SK-N-SH (cell line): ENCODE measurements around the gene DOP1B. TPM values are rescaled to one million over a fixed set of nuclear protein-coding genes. Genes with fewer than 3 reads are reported as not detected.

Experiments
- CTCF ChIA-PET: fragments of 300-600, 350-600 bp; formaldehyde crosslinking; extraction: SDS; loops from one replicate; lab custom pipeline; 2021; lab: Yijun Ruan, JAX
- POLR2A ChIA-PET: fragments of 350-600 bp; sonication (Branson Sonifier 250); formaldehyde crosslinking; extraction: SDS; loops from one replicate; lab custom pipeline; 2020; ENCODE audit warnings: antibody characterized with exemption, inconsistent platforms; lab: Yijun Ruan, JAX
- DNase-seq: peaks from one replicate; pipeline ENCODE4 v3.0.0; 2012
- H2AFZ ChIP-seq: fragments of 200-600 bp; sonication (generic); 2 replicates; pipeline ENCODE4 v1.8.1; 2016; ENCODE audit warnings: antibody characterized with exemption, mild to moderate bottlenecking, low read depth
- H3F3A ChIP-seq: fragments of 200-600 bp; sonication (generic); replicated peaks from 2 replicates; pipeline ENCODE3; 2016; ENCODE audit warnings: antibody characterized with exemption, mild to moderate bottlenecking; ENCODE audit not compliant: insufficient read depth
- H3K27ac ChIP-seq, 2 experiments: fragments of 200-500 bp in 1 of 2; fragments of 200-600 bp in 1 of 2; sonication (Bioruptor generic) in 1 of 2; sonication (generic), shearing (Covaris generic) in 1 of 2; 2 replicates each; pipeline versions ENCODE4 v1.5.1 to v1.6.1; 2014 to 2016; ENCODE audit warnings: low read depth in 2 of 2, inconsistent platforms in 1 of 2, low read length in 1 of 2, mild to moderate bottlenecking in 1 of 2, mixed read lengths in 1 of 2
- H3K27me3 ChIP-seq: fragments of 200-600 bp; sonication (generic), shearing (Covaris generic); 2 replicates; pipeline ENCODE4 v1.6.1; 2016; ENCODE audit warnings: mixed run types; ENCODE audit not compliant: insufficient read depth
- H3K36me3 ChIP-seq, 2 experiments: fragments of 200-500 bp in 1 of 2; fragments of 200-600 bp in 1 of 2; sonication (Bioruptor generic) in 1 of 2; sonication (generic) in 1 of 2; replicated peaks in 1 of 2; 2 replicates each; pipeline versions ENCODE3 to v1.5.1; 2014 to 2016; ENCODE audit warnings: low read length in 1 of 2, mild to moderate bottlenecking in 1 of 2; ENCODE audit not compliant: insufficient read depth in 2 of 2, control insufficient read depth in 1 of 2
- H3K4me1 ChIP-seq, 2 experiments: fragments of 200-500 bp in 1 of 2; fragments of 200-600 bp in 1 of 2; sonication (Bioruptor generic) in 1 of 2; sonication (generic), shearing (Covaris generic) in 1 of 2; 2 replicates each; pipeline versions ENCODE4 v1.5.1 to v1.6.1; 2014 to 2016; ENCODE audit warnings: low read depth in 1 of 2, low read length in 1 of 2, mixed run types in 1 of 2; ENCODE audit not compliant: insufficient read depth in 2 of 2, control insufficient read depth in 1 of 2
- H3K4me2 ChIP-seq: fragments of 200-600 bp; sonication (generic), shearing (Covaris generic); 2 replicates; pipeline ENCODE4 v1.6.1; 2017; ENCODE audit warnings: mixed run types
- H3K4me3 ChIP-seq, 2 experiments: fragments of 200-500 bp in 1 of 2; fragments of 200-600 bp in 1 of 2; sonication (Bioruptor generic) in 1 of 2; sonication (generic), shearing (Covaris generic) in 1 of 2; 2 replicates each; pipeline versions ENCODE4 v1.5.1 to v1.8.1; 2014 to 2016; ENCODE audit warnings: low read depth in 2 of 2, inconsistent platforms in 1 of 2, low read length in 1 of 2, mild to moderate bottlenecking in 1 of 2, mixed read lengths in 1 of 2, moderate library complexity in 1 of 2
- H3K79me2 ChIP-seq: fragments of 200-600 bp; sonication (generic); 2 replicates; pipeline ENCODE4 v1.8.1; 2017; ENCODE audit warnings: mild to moderate bottlenecking; ENCODE audit not compliant: insufficient read depth
- H3K9ac ChIP-seq: fragments of 200-600 bp; sonication (generic); 2 replicates; pipeline ENCODE4 v1.6.1; 2017; ENCODE audit warnings: mixed run types
- H3K9me2 ChIP-seq: fragments of 200-600 bp; sonication (generic); 2 replicates; pipeline ENCODE4 v1.6.1; 2017; ENCODE audit warnings: mixed run types
- H3K9me3 ChIP-seq: fragments of 200-600 bp; sonication (generic); 2 replicates; pipeline ENCODE4 v1.6.1; 2017; ENCODE audit warnings: mixed run types, mild to moderate bottlenecking, moderate library complexity
- H4K20me1 ChIP-seq: fragments of 200-600 bp; sonication (generic); 2 replicates; pipeline ENCODE4 v1.6.1; 2017; ENCODE audit warnings: mild to moderate bottlenecking, mixed run types; ENCODE audit not compliant: insufficient read depth
- EP300 ChIP-seq, 2 experiments: IDR thresholded peaks; 2 replicates each; pipeline versions ENCODE4 v1.4.0 to v1.6.1; 2012; ENCODE audit warnings: borderline replicate concordance in 1 of 2, low read depth in 1 of 2, low read length in 1 of 2
- GATA2 ChIP-seq: sonication (generic); formaldehyde crosslinking; IDR thresholded peaks from 2 replicates; pipeline ENCODE4 v1.5.0; 2020; ENCODE audit warnings: mild to moderate bottlenecking, missing genetic modification reagents
- POLR2AphosphoS5 ChIP-seq: IDR thresholded peaks from 2 replicates; pipeline ENCODE4 v1.6.1; 2012; ENCODE audit warnings: low read depth, low read length
- RAD21 ChIP-seq: IDR thresholded peaks from 2 replicates; pipeline ENCODE4 v1.6.1; 2012; ENCODE audit warnings: mild to moderate bottlenecking, low read length
- REST ChIP-seq: IDR thresholded peaks from 2 replicates; pipeline ENCODE4 v1.6.1; 2012; ENCODE audit warnings: mild to moderate bottlenecking, low read depth, low read length, moderate library complexity
- TAF1 ChIP-seq: IDR thresholded peaks from 2 replicates; pipeline ENCODE4 v1.6.1; 2012; ENCODE audit warnings: low read depth, mild to moderate bottlenecking, low read length, moderate library complexity, borderline replicate concordance
- WGBS: methylation state at CpG from one replicate; pipeline ENCODE4 v1.1.6; 2017; ENCODE audit warnings: low lambda C conversion rate; 5-methylcytosine and 5-hydroxymethylcytosine counted together
- polyA plus RNA-seq, 3 experiments: library from polyadenylated mRNA; depleted of rRNA; stranded (reverse); fragments of >200 nt; gene quantifications; 2 replicates each; pipeline ENCODE4 v1.2.3, GENCODE V29; 2012

DOP1B gene
- 4.3 and 4.9 TPM in 2 replicates for polyA plus RNA-seq (2012; rRNA removed)
- polyA plus RNA-seq (2012; cell fraction: cytosol; rRNA removed): 3.7 and 4.8 TPM in 2 replicates
- 7.5 and 8.2 TPM in 2 replicates for polyA plus RNA-seq (2012; cell fraction: nucleus; rRNA removed)

- Histone ChIP-seq H3K4me3 (peak within 1 kb of the TSS; percentile 69 to 92), H3K4me2 (peak within 1 kb of the TSS; percentile 98), H3K27ac (peak within 1 kb of the TSS; percentile 43 to 58; a peak in 1 of 4 replicates), H4K20me1 (no peaks in the 10 kb centered on the region), H3K4me1 (peaks cover 0 to 6% of the 10 kb centered on the region in 2 experiments; a peak in 1 of 4 replicates), H3K9me3 (no peaks in the 10 kb centered on the region), H3F3A (peaks cover 5% of the 10 kb centered on the region), H3K9ac (peak within 1 kb of the TSS; percentile 76), H3K27me3 (no peaks in the 10 kb centered on the region), H3K9me2 (no peaks in the 10 kb centered on the region), H3K36me3 (no peaks in the 10 kb centered on the region), H2AFZ (peak within 1 kb of the TSS; percentile 96), H3K79me2 (peaks cover 30% of the 10 kb centered on the region; the same call in 1 of the 2 replicates)
- ChIA-PET CTCF (no interaction called here), POLR2A (no interaction called here)
- WGBS: 3% methylated on average over 23 of the region's 83 CpGs
- TF ChIP-seq TAF1: peak; percentile 62; the same call in 1 of the 2 replicates
- no peak for TF ChIP-seq REST
- peak; percentile 66 for TF ChIP-seq POLR2AphosphoS5
- DNase-seq: no peak
Measured at GRCh38 chr21:36156815-36157670, at the start of gene DOP1B. Gene DOP1B, plus strand, starts transcription at chr21:36156824. Its CDS starts 7,910 bp downstream, at chr21:36164734.

GRCh38 chr21:36109868-36110267 is 46.8 kb upstream of the DOP1B start:
- ChIA-PET CTCF (interaction anchor here (0.9 to 7.0 kb wide), 2 partner anchors 15 to 75 kb away, joined by 3 to 56 read pairs; no protein-coding TSS in a partner anchor), POLR2A (no interaction called here)
- Histone ChIP-seq H3K27me3 (no peaks in the 10 kb centered on the region; the same call in 1 of the 2 replicates), H3K9ac (no peak overlapping the region), H3K36me3 (no peaks in the 10 kb centered on the region), H3K9me3 (no peaks in the 10 kb centered on the region), H2AFZ (no peak overlapping the region), H3F3A (no peaks in the 10 kb centered on the region), H3K4me3 (no peak overlapping the region), H3K4me1 (peaks cover 0 to 5% of the 10 kb centered on the region in 2 experiments; a peak in 1 of 4 replicates), H3K4me2 (no peak overlapping the region), H3K27ac (no peak overlapping the region), H3K9me2 (no peaks in the 10 kb centered on the region), H4K20me1 (no peaks in the 10 kb centered on the region), H3K79me2 (no peaks in the 10 kb centered on the region)
- no peak for DNase-seq
- TF ChIP-seq GATA2 (CRISPR knock-in tag) (no peak), RAD21 (no peak), EP300 (IDR thresholded peaks at IDR 0.05; ENCODE audit: borderline replicate concordance in 1 of 2, low read depth in 1 of 2, low read length in 1 of 2) (no peak)
- 89% methylated on average over 10 of the region's 10 CpGs for WGBS
